ENCODE data around the gene CNIH2.
"Not testable (repeated sequence)": the region's sequence is repeated elsewhere in the genome, so short reads cannot be mapped to it uniquely, and the experiment has no call there.

CNIH2 gene

GRCh38 chr11:66292543-66293332, 14.8 kb downstream of the CNIH2 start:
- DNase-seq: peak; percentile 52

GRCh38 chr11:66293352-66293751, 15.4 kb downstream of the CNIH2 start:
- DNase-seq: no peak

GRCh38 chr11:66293777-66294625, 16.0 kb downstream of the CNIH2 start:
- DNase-seq: no peak

- DNase-seq: no peak
Observed at GRCh38 chr11:66294626-66295620, 16.9 kb downstream of the CNIH2 start.

- DNase-seq: no peak
Observed at GRCh38 chr11:66297610-66298009, 19.6 kb downstream of the CNIH2 start.

GRCh38 chr11:66299186-66299585, 21.2 kb downstream of the CNIH2 start:
- DNase-seq: no peak

- no peak for DNase-seq
Observed at GRCh38 chr11:66302656-66303055, 24.7 kb downstream of the CNIH2 start.

GRCh38 chr11:66309475-66309874, 31.5 kb downstream of the CNIH2 start:
- no peak for DNase-seq

- DNase-seq: no peak
Observed at GRCh38 chr11:66310324-66310723, 32.3 kb downstream of the CNIH2 start.

- DNase-seq: not testable (repeated sequence)
Observed at GRCh38 chr11:66310803-66311440, 32.9 kb downstream of the CNIH2 start.

GRCh38 chr11:66311470-66311964, 33.5 kb downstream of the CNIH2 start:
- no peak for DNase-seq

- DNase-seq: peak; percentile 100
Observed at GRCh38 chr11:66311965-66312548, 34.1 kb downstream of the CNIH2 start.

GRCh38 chr11:66312549-66313320, 34.8 kb downstream of the CNIH2 start:
- DNase-seq: peak; percentile 99

GRCh38 chr11:66313321-66314185, 35.6 kb downstream of the CNIH2 start:
- DNase-seq: no peak

GRCh38 chr11:66314186-66314501, 36.2 kb downstream of the CNIH2 start:
- no peak for DNase-seq

GRCh38 chr11:66314561-66315497, 36.9 kb downstream of the CNIH2 start:
- DNase-seq: no peak

GRCh38 chr11:66315498-66315885, 37.5 kb downstream of the CNIH2 start:
- DNase-seq: no peak

GRCh38 chr11:66315921-66316811, 38.2 kb downstream of the CNIH2 start:
- peak; percentile 92 for DNase-seq
